K562 (cell line): Measurements from ENCODE around the gene ATP9A. TPM values are rescaled to one million over a fixed set of nuclear protein-coding genes. Genes with fewer than 3 reads are reported as not detected.

Experiments
- ATAC-seq: fragments of 200-7000 bp; cut with Tn5 transposase; 3 replicates; pipeline ENCODE4 v1.9.1; 2020; ENCODE audit warnings: moderate library complexity
- BruUV-seq: library from RNA; stranded (reverse); fragments of 400-500 nt; replicated peaks from 2 replicates; lab custom pipeline; 2021; lab: Mats Ljungman, UMichigan
- CTCF ChIA-PET: fragments of 300-600 bp; formaldehyde crosslinking; extraction: SDS; loops from one replicate; lab custom pipeline; 2021; ENCODE audit warnings: low intra/inter-chr PET ratio; lab: Yijun Ruan, JAX
- POLR2A ChIA-PET: fragments of 300-600, 350-650 bp; sonication (Branson Sonifier 250); formaldehyde crosslinking; extraction: SDS; loops from one replicate; lab custom pipeline; 2021; ENCODE audit warnings: antibody characterized with exemption, inconsistent platforms; lab: Yijun Ruan, JAX
- DNase-seq, 4 experiments: peaks; one replicate each; pipeline versions ENCODE4 v3.0.0 to v3.0.0-alpha.2; 2011 to 2018; ENCODE audit warnings: low spot score in 3 of 4, mixed read lengths in 3 of 4; ENCODE audit errors: extremely low read depth in 1 of 4
- FAIRE-seq: peaks from 2 replicates; lab custom pipeline; 2011; peaks lifted over from hg19 to GRCh38; lab: Jason Lieb, UNC
- H2AFZ ChIP-seq: 2 replicates; pipeline ENCODE4 v1.6.0; 2011; ENCODE audit warnings: low read depth, low read length, control low read depth, inconsistent platforms
- H3K27ac ChIP-seq: fragments of 200-600 bp; 3 replicates; pipeline ENCODE4 v1.8.0; 2011; ENCODE audit warnings: low read depth, mild to moderate bottlenecking, control low read depth, inconsistent platforms, low read length, moderate library complexity, mixed read lengths; ENCODE audit errors: extremely low read depth
- H3K27me3 ChIP-seq, 2 experiments: fragments of 300-600 bp in 1 of 2; 2 replicates in 1 of 2; 3 replicates in 1 of 2; pipeline versions ENCODE4 v1.6.0 to v1.8.0; 2011; ENCODE audit warnings: inconsistent platforms in 2 of 2, low read length in 2 of 2, mild to moderate bottlenecking in 1 of 2, mixed read lengths in 1 of 2, moderate library complexity in 1 of 2; ENCODE audit not compliant: control insufficient read depth in 2 of 2, insufficient read depth in 2 of 2
- H3K36me3 ChIP-seq: fragments of 300-600 bp; 3 replicates; pipeline ENCODE4 v1.8.0; 2011; ENCODE audit warnings: mild to moderate bottlenecking, low read length, inconsistent platforms; ENCODE audit not compliant: control insufficient read depth, insufficient read depth
- H3K4me1 ChIP-seq, 2 experiments: fragments of 200-600 bp in 1 of 2; replicated peaks in 1 of 2; 2 replicates in 1 of 2; 3 replicates in 1 of 2; pipeline versions ENCODE4 v1.5.1 to v1.8.0; 2011; ENCODE audit warnings: inconsistent platforms in 2 of 2, low read length in 2 of 2, mild to moderate bottlenecking in 1 of 2, mixed read lengths in 1 of 2, moderate library complexity in 1 of 2; ENCODE audit not compliant: control insufficient read depth in 2 of 2, insufficient read depth in 2 of 2
- H3K4me2 ChIP-seq: 2 replicates; pipeline ENCODE4 v1.6.1; 2011; ENCODE audit warnings: low read length, control low read depth, inconsistent platforms, mixed read lengths; ENCODE audit not compliant: insufficient read depth
- H3K4me3 ChIP-seq: fragments of 200-600 bp; sonication (generic), shearing (Covaris generic); 2 replicates; pipeline ENCODE4 v1.5.1; 2016; ENCODE audit warnings: control low read depth, inconsistent platforms
- H3K79me2 ChIP-seq: fragments of 200-600 bp; 3 replicates; pipeline ENCODE4 v1.8.0; 2011; ENCODE audit warnings: low read length, inconsistent platforms; ENCODE audit not compliant: control insufficient read depth, insufficient read depth
- H3K9ac ChIP-seq, 2 experiments: 2 replicates each; pipeline versions ENCODE4 v1.6.0 to v1.6.1; 2011; ENCODE audit warnings: low read depth in 2 of 2, low read length in 2 of 2, control low read depth in 1 of 2, inconsistent platforms in 1 of 2, mild to moderate bottlenecking in 1 of 2, mixed read lengths in 1 of 2; ENCODE audit not compliant: insufficient read depth in 1 of 2
- H3K9me1 ChIP-seq: one replicate; pipeline ENCODE4 v1.6.0; 2011; ENCODE audit warnings: inconsistent platforms, mild to moderate bottlenecking, low read length, moderate library complexity; ENCODE audit not compliant: control insufficient read depth, insufficient read depth
- H3K9me3 ChIP-seq: replicated peaks from 2 replicates; pipeline ENCODE4 v1.5.1; 2011; ENCODE audit warnings: low read depth, low read length, inconsistent platforms; ENCODE audit not compliant: control insufficient read depth, insufficient read depth
- H4K20me1 ChIP-seq: replicated peaks from 2 replicates; pipeline ENCODE4 v1.6.1; 2011; ENCODE audit warnings: low read length, inconsistent platforms, mixed read lengths; ENCODE audit not compliant: control insufficient read depth, insufficient read depth
- ARID1B ChIP-seq: fragments of 450-650 bp; IDR thresholded peaks from 2 replicates; pipeline ENCODE4 v1.6.1; 2016; ENCODE audit warnings: antibody characterized with exemption, mild to moderate bottlenecking, inconsistent platforms
- CBFA2T2 ChIP-seq: fragments of 450-650 bp; conservative IDR thresholded peaks from 2 replicates; pipeline ENCODE4 v1.6.1; 2017; ENCODE audit warnings: mild to moderate bottlenecking
- CBFA2T3 ChIP-seq: fragments of 450-650 bp; IDR thresholded peaks from 2 replicates; pipeline ENCODE4 v1.6.1; 2017
- NCOR1 ChIP-seq: fragments of 450-650 bp; IDR thresholded peaks from 2 replicates; pipeline ENCODE4 v1.6.1; 2016; ENCODE audit warnings: mild to moderate bottlenecking, moderate library complexity
- REST ChIP-seq, 2 experiments: fragments of 450-650 bp; formaldehyde crosslinking in 1 of 2; IDR thresholded peaks; 2 replicates each; pipeline versions ENCODE4 v1.4.0 to v1.6.1; 2014 to 2020; ENCODE audit warnings: mild to moderate bottlenecking in 2 of 2, borderline replicate concordance in 1 of 2, low read depth in 1 of 2
- TAL1 ChIP-seq: fragments of 450-650 bp; IDR thresholded peaks from 2 replicates; pipeline ENCODE4 v1.6.1; 2016; ENCODE audit warnings: mild to moderate bottlenecking
- TCF3 ChIP-seq: sonication (generic); formaldehyde crosslinking; IDR thresholded peaks from 2 replicates; pipeline ENCODE4 v1.4.0; 2020; ENCODE audit warnings: mild to moderate bottlenecking, missing genetic modification reagents
- TEAD4 ChIP-seq, 2 experiments: sonication (generic) in 1 of 2; formaldehyde crosslinking in 1 of 2; IDR thresholded peaks; 2 replicates each; pipeline versions ENCODE4 v1.6.1 to v1.8.0; 2012 to 2022; ENCODE audit warnings: borderline replicate concordance in 1 of 2, inconsistent platforms in 1 of 2, low read length in 1 of 2, mild to moderate bottlenecking in 1 of 2, missing genetic modification reagents in 1 of 2
- ZBTB12 ChIP-seq: fragments of 250-450 bp; sonication (Bioruptor Pico); IDR thresholded peaks from 2 replicates; pipeline ENCODE4 v1.4.0; 2020
- ZNF583 ChIP-seq: fragments of 250-450 bp; sonication (Bioruptor Pico); IDR thresholded peaks from 2 replicates; pipeline ENCODE4 v1.4.0; 2020
- WGBS: fragments of 100-300 bp; shearing (Covaris generic); methylation state at CpG from one replicate; pipeline ENCODE4 v1.1.6; 2016; ENCODE audit warnings: low coverage, mixed read lengths; ENCODE audit not compliant: insufficient coverage; ENCODE audit errors: missing lambda C conversion rate; 5-methylcytosine and 5-hydroxymethylcytosine counted together
- in situ Hi-C: fragments of 300-500 bp; cut with MboI; formaldehyde crosslinking; loops from 4 replicates; pipeline ENCODE4 v1.15.0; 2018; ENCODE audit warnings: inconsistent platforms, mixed read lengths
- intact Hi-C: fragments of 100-400 bp; cut with micrococcal nuclease; formaldehyde crosslinking; loops from 2 replicates; pipeline ENCODE4 v1.14.2; 2022
- polyA plus RNA-seq, 8 experiments: library from polyadenylated mRNA; depleted of rRNA in 4 of 8; stranded (reverse) in 5 of 8; unstranded in 3 of 8; fragments of >200 nt; fragmentation: Nextera tagmentation in 2 of 8; fragmentation: Illumina TruSeq in 1 of 8; extraction: Ambion mirVana in 2 of 8; extraction: Trizol in 1 of 8; gene quantifications; 2 replicates each; pipeline versions ENCODE4 v1.2.1 to v1.2.3, GENCODE V29; 2011 to 2014; ENCODE audit warnings: inconsistent platforms in 1 of 8, missing spikeins in 1 of 8
- total RNA-seq, 7 experiments: library from RNA; depleted of rRNA in 6 of 7; stranded (reverse); fragments of >200 nt in 6 of 7; fragmentation: Illumina TruSeq in 2 of 7; extraction: Trizol in 2 of 7; gene quantifications; 2 replicates each; pipeline versions ENCODE4 v1.2.1 to v1.2.3, GENCODE V29; 2011 to 2021; ENCODE audit warnings: low replicate concordance in 1 of 7

Gene ATP9A
- total and polyA plus RNA-seq, 9 of the 15 experiments (the other 6 are each of a cell fraction or from before 2014, with no cell fraction given) = 0.18 to 0.62 (median 0.29) TPM

- in situ Hi-C loops = no loop called here
- Histone ChIP-seq H3K9ac (no peak overlapping the region), H3K4me1 (peaks cover 0 to 4% of the 10 kb centered on the region in 2 experiments; a peak in 2 of 5 replicates), H3K27me3 (peaks cover 12 to 30% of the 10 kb centered on the region in 2 experiments; a peak in 4 of 5 replicates), H3K36me3 (no peaks in the 10 kb centered on the region), H3K27ac (no peak overlapping the region), H3K4me2 (no peak overlapping the region), H4K20me1 (no peaks in the 10 kb centered on the region), H3K4me3 (no peak overlapping the region), H3K9me3 (no peaks in the 10 kb centered on the region), H3K9me1 (no peaks in the 10 kb centered on the region), H2AFZ (no peak overlapping the region), H3K79me2 (no peaks in the 10 kb centered on the region)
- DNase-seq (peak in 1 of 4 experiments; percentile 14), FAIRE-seq (no peak), ATAC-seq (no peak)
- intact Hi-C loops = no loop called here
- TF ChIP-seq TCF3 = peak; percentile 60
- TF ChIP-seq CBFA2T3 = peak; percentile 68
- peak; percentile 50 for TF ChIP-seq CBFA2T2
- TF ChIP-seq ARID1B = 0 out of 2 replicates have a peak, but pooled peaks have one; percentile 21
- peak; percentile 58 for TF ChIP-seq TAL1
- TF ChIP-seq NCOR1 = peak; percentile 30; the same call in 1 of the 2 replicates
- no peak for TF ChIP-seq ZBTB12 (CRISPR knock-in tag)
- no peak for TF ChIP-seq REST (IDR thresholded peaks at IDR 0.05; ENCODE audit: borderline replicate concordance)
- TF ChIP-seq REST (CRISPR knock-in tag; IDR thresholded peaks at IDR 0.05; ENCODE audit: low read depth) = no peak
- TF ChIP-seq ZNF583 = no peak
- TF ChIP-seq TEAD4 (IDR thresholded peaks at IDR 0.05; ENCODE audit: low read length) = peak; percentile 54; the same call in 1 of the 2 replicates
- TF ChIP-seq TEAD4 (CRISPR knock-in tag; IDR thresholded peaks at IDR 0.05; ENCODE audit: borderline replicate concordance) = no peak
- no TSS peak for BruUV-seq
- ChIA-PET CTCF (no interaction called here), POLR2A (interaction anchor here (0.6 to 0.9 kb wide), 2 partner anchors 9 to 241 kb away, joined by 3 to 4 read pairs; no protein-coding TSS in a partner anchor)
- 0% methylated on average over 3 of the region's 3 CpGs for WGBS
Observed at GRCh38 chr20:51796340-51796739, 28.1 kb upstream of the ATP9A start.
